ENCODE results near the gene CHSY1. TPM values are rescaled to one million over a fixed set of nuclear protein-coding genes. Genes with fewer than 3 reads are reported as not detected.
"Not testable (repeated sequence)": the region's sequence is repeated elsewhere in the genome, so short reads cannot be mapped to it uniquely, and the experiment has no call there.

The CHSY1 gene
- total RNA-seq, 3 donors from 2014 or later: 7.7 to 15.5 (median 12.6) TPM

GRCh38 chr15:101293122-101293521 is 41.3 kb upstream of the CHSY1 start:
- no peak overlapping the region for H3K4me3 ChIP-seq
- intact Hi-C loops (cut with DNase I, micrococcal nuclease): no loop called here
- ATAC-seq: no peak
- peaks cover 24% of the 10 kb centered on the region for H3K4me1 ChIP-seq (ENCODE audit: low read depth)
- no peak for TF ChIP-seq CTCF (IDR thresholded peaks at IDR 0.05)
- H3K36me3 ChIP-seq (ENCODE audit: low read depth): no peaks in the 10 kb centered on the region
- H3K9me3 ChIP-seq: no peaks in the 10 kb centered on the region
- DNase-seq: no peak

- peak in 1 of 3 donors; percentile 51 for DNase-seq
- Histone ChIP-seq H3K9me3 (no peaks in the 10 kb centered on the region), H3K36me3 (ENCODE audit: low read depth) (no peaks in the 10 kb centered on the region), H3K4me3 (no peak overlapping the region), H3K4me1 (ENCODE audit: low read depth) (peaks cover 18% of the 10 kb centered on the region)
- ATAC-seq: peak; percentile 70
- peak; percentile 54 for TF ChIP-seq CTCF (IDR thresholded peaks at IDR 0.05)
- intact Hi-C loops (cut with DNase I, micrococcal nuclease): no loop called here
These were observed 37.2 kb upstream of the CHSY1 start for GRCh38 chr15:101288905-101289513.

GRCh38 chr15:101287342-101287741 is 35.5 kb upstream of the CHSY1 start:
- ATAC-seq; intact Hi-C loops (cut with DNase I, micrococcal nuclease); H3K4me3 ChIP-seq; H3K36me3 ChIP-seq (ENCODE audit: low read depth); H3K9me3 ChIP-seq; H3K4me1 ChIP-seq (ENCODE audit: low read depth); DNase-seq: not testable (repeated sequence)

- TF ChIP-seq CTCF (IDR thresholded peaks at IDR 0.05): no peak
- DNase-seq: no peak
- H3K36me3 ChIP-seq (ENCODE audit: low read depth): no peaks in the 10 kb centered on the region
These were observed 34.7 kb upstream of the CHSY1 start for GRCh38 chr15:101286471-101287114.

GRCh38 chr15:101283931-101284330 is 32.1 kb upstream of the CHSY1 start:
- no peaks in the 10 kb centered on the region for H3K36me3 ChIP-seq (ENCODE audit: low read depth)
- DNase-seq (no peak), ATAC-seq (no peak)
- H3K4me3 ChIP-seq: no peak overlapping the region
- intact Hi-C loops (cut with DNase I, micrococcal nuclease): no loop called here
- no peaks in the 10 kb centered on the region for H3K9me3 ChIP-seq
- no peak for TF ChIP-seq CTCF (IDR thresholded peaks at IDR 0.05)
- H3K4me1 ChIP-seq (ENCODE audit: low read depth): peaks cover 17% of the 10 kb centered on the region

More at GRCh38 chr15:101286471-101287114, 34.7 kb upstream of the CHSY1 start:
- H3K9me3 ChIP-seq: no peaks in the 10 kb centered on the region
- ATAC-seq: no peak
- H3K4me3 ChIP-seq: no peak overlapping the region
- H3K4me1 ChIP-seq (ENCODE audit: low read depth): peaks cover 5% of the 10 kb centered on the region
- intact Hi-C loops (cut with DNase I, micrococcal nuclease): no loop called here

GRCh38 chr15:101280007-101280406 is 28.2 kb upstream of the CHSY1 start:
- Histone ChIP-seq H3K4me3 (no peak overlapping the region), H3K9me3 (no peaks in the 10 kb centered on the region), H3K4me1 (ENCODE audit: low read depth) (peaks cover 29% of the 10 kb centered on the region), H3K36me3 (ENCODE audit: low read depth) (no peaks in the 10 kb centered on the region)
- TF ChIP-seq CTCF (IDR thresholded peaks at IDR 0.05): no peak
- DNase-seq (no peak), ATAC-seq (peak; percentile 41)
- intact Hi-C loops (cut with DNase I, micrococcal nuclease): no loop called here
